Ovary (tissue), 9 donors: ENCODE measurements around the gene SYT14. TPM values are rescaled to one million over a fixed set of nuclear protein-coding genes. Genes with fewer than 3 reads are reported as not detected.

Experiments
- DNase-seq, 5 donors: peaks; one replicate each; pipeline ENCODE4 v3.0.0-alpha.2; 2019 to 2020
- H3K27ac ChIP-seq, 2 donors: fragments of 200-600 bp; one replicate each; pipeline versions ENCODE4 v1.5.1 to v1.8.0; 2019 to 2022
- H3K27me3 ChIP-seq: fragments of 200-600 bp; one replicate; pipeline ENCODE4 v1.8.0; 2022
- H3K36me3 ChIP-seq: fragments of 200-600 bp; sonication (generic); one replicate; pipeline ENCODE4 v1.5.1; 2019
- H3K4me1 ChIP-seq: one replicate; pipeline ENCODE4 v1.8.1; 2013; ENCODE audit warnings: mild to moderate bottlenecking, moderate library complexity; ENCODE audit not compliant: insufficient read depth
- H3K4me3 ChIP-seq: fragments of 200-600 bp; sonication (generic); one replicate; pipeline ENCODE4 v1.5.1; 2017
- H3K9me3 ChIP-seq, 2 donors: fragments of 200-600 bp in 1 of 2; sonication (generic) in 1 of 2; one replicate each; pipeline versions ENCODE4 v1.5.1 to v1.8.1; 2013 to 2019; ENCODE audit warnings: mild to moderate bottlenecking in 1 of 2, moderate library complexity in 1 of 2
- CTCF ChIP-seq, 3 donors: fragments of 450-650 bp in 2 of 3; fragments of 200-600 bp in 1 of 3; IDR thresholded peaks; one replicate each; pipeline versions ENCODE4 v1.5.1 to v1.8.0; 2016 to 2022; ENCODE audit warnings: antibody characterized with exemption in 3 of 3, mild to moderate bottlenecking in 1 of 3
- EP300 ChIP-seq: sonication (generic); formaldehyde crosslinking; IDR thresholded peaks from one replicate; pipeline ENCODE4 v1.6.1; 2017; ENCODE audit warnings: antibody characterized with exemption
- POLR2A ChIP-seq: fragments of 450-650 bp; IDR thresholded peaks from one replicate; pipeline ENCODE4 v1.6.1; 2017; ENCODE audit warnings: antibody characterized with exemption, mild to moderate bottlenecking, moderate library complexity
- WGBS, 3 donors: extraction: QIAGEN DNeasy Blood & Tissue Kit in 1 of 3; methylation state at CpG; one replicate each; pipeline versions ENCODE4 v1.1.5 to v1.1.7; 2013 to 2017; 5-methylcytosine and 5-hydroxymethylcytosine counted together
- intact Hi-C, 4 donors: fragments of 100-400 bp; cut with DNase I; formaldehyde crosslinking; loops; one replicate each; pipeline versions ENCODE4 v1.11.0 to v1.15.1; 2022 to 2023
- polyA plus RNA-seq, 2 donors: library from polyadenylated mRNA; stranded (reverse); fragments of 200-250 nt in 1 of 2; fragments of 350-450 nt in 1 of 2; fragmentation: Illumina TruSeq in 1 of 2; extraction: RNeasy Lipid Tissue Mini Kit (QIAGEN cat#74804) in 1 of 2; gene quantifications; one replicate each; pipeline ENCODE4 v1.2.3, GENCODE V29; 2013 to 2014
- total RNA-seq, 7 donors: library from RNA; depleted of rRNA in 2 of 7; stranded (reverse); fragments of >200 nt in 2 of 7; fragmentation: NEBNext Ultra II Directional in 3 of 7; extraction: Animal tissue kit (Norgen Biotek cat#: 25700) in 3 of 7; gene quantifications; one replicate each; pipeline versions ENCODE4 v1.1.0 to v1.2.4, GENCODE V29; 2016 to 2023
- donor health status: DM: no; HTN: no; CAD: no; lungs with moderate emphysema.
- donor health status: DM: no; HTN: no; CAD: no.
- donor health status: Bipolar disorder and iron deficiency.
- donor health status: DM: yes; HTN: yes; CAD: no.
- donor health status: DM: no; HTN: no; CAD: no.
- donor health status: DM: yes; HTN: yes; CAD: no.

SYT14 gene
- total and polyA plus RNA-seq, 9 donors, result under 0.01 to 0.45 (median 0.15) TPM; not detected in 3

DNA sequence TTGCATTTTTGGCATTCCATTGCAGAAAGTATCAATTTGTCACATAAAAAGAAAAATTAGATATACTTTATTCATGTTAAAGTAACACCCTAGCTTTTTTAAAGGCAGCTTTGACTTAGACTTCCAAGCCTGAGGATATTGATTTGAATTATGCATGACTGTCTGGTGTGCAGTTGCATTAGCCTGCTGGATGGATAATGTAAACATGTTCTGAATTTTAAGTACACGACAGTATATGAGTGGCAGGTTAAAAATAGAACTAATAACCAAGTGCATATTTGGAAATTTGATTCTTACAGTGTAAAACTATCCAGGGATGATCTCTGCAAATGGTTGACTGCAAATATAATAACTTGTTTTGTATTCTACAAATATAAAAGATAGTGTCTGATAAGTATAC, 124.0 kb downstream of the SYT14 start:
- Histone ChIP-seq H3K4me1 (no peaks in the 10 kb centered on the region), H3K9me3 (no peaks in the 10 kb centered on the region), H3K27me3 (no peaks in the 10 kb centered on the region), H3K36me3 (no peaks in the 10 kb centered on the region), H3K4me3 (no peak overlapping the region), H3K27ac (no peak overlapping the region)
- TF ChIP-seq POLR2A (no peak), EP300 (no peak), CTCF (IDR thresholded peaks at IDR 0.05) (no peak)
- WGBS, 3 donors, result 44 to 62% (median 61%) methylated on average over 1 of the region's 1 CpG
- intact Hi-C loops, result no loop called here
- DNase-seq, result no peak

GRCh38 chr1:210070531-210070930, 132.5 kb downstream of the SYT14 start:
- Histone ChIP-seq H3K36me3 (no peaks in the 10 kb centered on the region), H3K9me3 (no peaks in the 10 kb centered on the region), H3K27me3 (no peaks in the 10 kb centered on the region), H3K27ac (no peak overlapping the region), H3K4me3 (no peak overlapping the region), H3K4me1 (no peaks in the 10 kb centered on the region)
- DNase-seq, result no peak
- 72 to 79% (median 73%) methylated on average over 3 of the region's 3 CpGs for WGBS, 3 donors
- TF ChIP-seq POLR2A (no peak), CTCF (IDR thresholded peaks at IDR 0.05) (no peak), EP300 (no peak)
- intact Hi-C loops, result no loop called here

DNA sequence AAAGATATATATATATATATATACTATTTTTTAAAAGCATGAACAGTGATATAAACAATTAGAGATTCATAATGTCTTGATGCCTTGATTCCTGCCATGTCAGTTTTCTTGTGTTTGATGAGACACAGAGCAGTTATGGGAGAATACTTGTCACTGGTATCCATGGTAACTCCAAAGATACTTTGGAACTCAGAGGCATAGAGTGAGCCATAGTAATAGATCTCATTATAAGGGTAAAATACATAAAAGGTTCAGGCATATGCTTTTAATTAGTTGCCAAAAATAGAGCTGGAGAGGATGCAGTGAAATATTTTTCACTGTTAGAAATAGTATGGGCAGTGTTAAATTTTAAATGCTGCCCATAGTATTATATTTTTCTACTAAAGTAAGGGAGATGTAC, 134.1 kb downstream of the SYT14 start:
- no peak for DNase-seq
- no peak for TF ChIP-seq CTCF (IDR thresholded peaks at IDR 0.05)
- TF ChIP-seq POLR2A, result no peak
- no peak for TF ChIP-seq EP300
- Histone ChIP-seq H3K4me3 (no peak overlapping the region), H3K9me3 (no peaks in the 10 kb centered on the region), H3K36me3 (no peaks in the 10 kb centered on the region), H3K27me3 (no peaks in the 10 kb centered on the region), H3K27ac (no peak overlapping the region), H3K4me1 (no peaks in the 10 kb centered on the region)
- intact Hi-C loops, result no loop called here

DNA sequence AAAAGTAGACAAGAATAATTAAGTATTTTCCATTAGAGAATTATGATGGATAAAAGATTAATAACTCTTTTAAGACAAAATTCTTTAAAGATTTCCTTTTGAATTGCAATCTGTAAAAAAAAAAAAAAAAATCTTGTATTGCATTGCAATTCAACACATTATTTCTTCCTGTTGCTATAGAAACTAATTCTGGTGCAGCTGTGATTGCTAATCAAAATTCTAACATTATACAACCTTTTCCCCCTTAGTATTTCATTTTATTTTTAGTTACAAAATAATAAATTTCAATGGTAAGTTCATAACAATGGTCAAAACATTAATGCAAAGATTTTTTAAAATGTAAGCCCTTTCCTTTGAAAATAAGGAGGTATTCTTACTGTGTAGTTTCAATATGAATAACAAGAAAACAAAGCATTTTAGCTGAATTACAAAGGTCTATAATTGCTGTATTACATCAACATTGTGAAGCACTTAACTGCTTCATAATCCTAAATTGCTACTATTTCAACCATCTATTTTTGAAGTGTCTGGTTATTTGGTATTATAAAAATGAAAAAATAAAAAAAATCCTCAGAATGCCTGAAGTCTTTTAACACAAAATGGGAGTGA, 135.0 kb downstream of the SYT14 start:
- TF ChIP-seq POLR2A (no peak), EP300 (no peak)
- Histone ChIP-seq H3K4me3 (no peak overlapping the region), H3K36me3 (no peaks in the 10 kb centered on the region), H3K9me3 (no peaks in the 10 kb centered on the region), H3K27ac (no peak overlapping the region), H3K4me1 (no peaks in the 10 kb centered on the region), H3K27me3 (no peaks in the 10 kb centered on the region)
- DNase-seq, result no peak
- intact Hi-C loops, result no loop called here

- WGBS, 3 donors, result 82 to 87% (median 84%) methylated on average over 16 of the region's 16 CpGs
- TF ChIP-seq EP300 (no peak), POLR2A (no peak)
- Histone ChIP-seq H3K4me3 (no peak overlapping the region), H3K4me1 (no peaks in the 10 kb centered on the region), H3K27me3 (no peaks in the 10 kb centered on the region), H3K36me3 (no peaks in the 10 kb centered on the region), H3K9me3 (no peaks in the 10 kb centered on the region), H3K27ac (no peak overlapping the region)
- no peak for DNase-seq
- intact Hi-C loops, result no loop called here
These were observed 136.9 kb downstream of the SYT14 start for GRCh38 chr1:210074904-210075303.

DNA sequence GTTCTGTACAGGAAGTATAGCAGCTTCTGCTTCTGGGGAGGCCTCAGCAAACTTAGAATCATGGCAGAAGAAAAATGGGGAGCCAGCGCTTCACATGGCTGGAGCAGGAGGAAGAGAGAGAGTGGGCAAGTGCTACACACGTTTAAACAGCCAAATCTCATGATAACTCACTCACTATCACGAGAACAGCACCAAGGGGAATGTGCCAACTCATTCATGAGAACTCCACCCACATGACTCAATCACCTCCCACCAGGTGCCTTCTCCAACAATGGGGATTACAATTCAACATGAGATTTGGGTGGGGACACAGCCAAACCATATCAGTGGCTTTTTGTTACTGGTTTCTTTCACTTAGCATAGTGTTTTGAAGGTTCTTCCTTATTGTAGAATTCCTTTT, 138.6 kb downstream of the SYT14 start:
- intact Hi-C loops, result no loop called here
- no peak for DNase-seq
- TF ChIP-seq POLR2A (no peak), EP300 (no peak), CTCF (IDR thresholded peaks at IDR 0.05) (no peak)
- Histone ChIP-seq H3K36me3 (no peaks in the 10 kb centered on the region), H3K27me3 (no peaks in the 10 kb centered on the region), H3K4me3 (no peak overlapping the region), H3K27ac (no peak overlapping the region), H3K9me3 (no peaks in the 10 kb centered on the region), H3K4me1 (no peaks in the 10 kb centered on the region)
- 61 to 65% (median 63%) methylated on average over 3 of the region's 3 CpGs for WGBS, 3 donors
